ENCODE results near the gene NOS1AP. TPM values are rescaled to one million over a fixed set of nuclear protein-coding genes. Genes with fewer than 3 reads are reported as not detected.

NOS1AP gene
- total RNA-seq, 1 experiment from 2014 or later: 14.7 TPM

DNA sequence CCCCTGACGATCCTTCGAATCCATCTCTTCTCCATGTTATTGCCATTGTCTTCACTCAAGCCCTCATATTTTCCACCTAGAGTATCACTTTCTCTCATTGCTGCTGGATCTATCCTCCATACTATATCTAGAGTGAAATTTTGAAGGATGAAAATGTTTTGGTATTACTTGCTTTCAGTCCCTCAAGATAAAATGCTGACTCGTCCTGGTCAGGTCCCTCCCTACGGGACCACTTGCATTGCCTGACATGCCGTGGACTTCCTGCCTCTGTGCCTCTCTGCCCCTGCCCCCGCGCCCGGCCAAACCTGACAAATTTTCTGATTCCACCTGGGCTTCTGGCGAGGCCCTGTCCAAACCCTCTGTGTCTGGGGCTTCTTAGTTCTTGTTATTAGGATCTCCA lies 283.6 kb downstream of the NOS1AP start:
- Mint-ChIP-seq H3K4me3 (no peak overlapping the region), H3K4me1 (peaks cover 17% of the 10 kb centered on the region), H3K27ac (peak overlapping the region; percentile 68), H3K27me3 (ENCODE audit: low read depth) (no peaks in the 10 kb centered on the region), H3K9me3 (no peaks in the 10 kb centered on the region), H3K36me3 (peaks cover 8% of the 10 kb centered on the region)
- DNase-seq (ENCODE audit: low spot score) (no peak), ATAC-seq (no peak; the same call in 1 of the 2 replicates)
- ChIA-PET POLR2A (interaction anchor here (0.7 kb wide), 1 partner anchor 283 kb away, joined by 3 read pairs; no protein-coding TSS in a partner anchor), CTCF (no interaction called here)
- TF ChIP-seq CBFB (CRISPR knock-in tag; IDR thresholded peaks at IDR 0.05; ENCODE audit: low read depth) (no peak), RELA (CRISPR knock-in tag; IDR thresholded peaks at IDR 0.05; ENCODE audit: borderline replicate concordance) (no peak), ERG (CRISPR knock-in tag; IDR thresholded peaks at IDR 0.05) (no peak), ZNF317 (CRISPR knock-in tag; IDR thresholded peaks at IDR 0.05; ENCODE audit: borderline replicate concordance, low read depth) (no peak), NR1H2 (CRISPR knock-in tag; IDR thresholded peaks at IDR 0.05) (no peak), AR (CRISPR knock-in tag; IDR thresholded peaks at IDR 0.05) (no peak), CREM (CRISPR knock-in tag; IDR thresholded peaks at IDR 0.05) (no peak), NFE2L1 (CRISPR knock-in tag; IDR thresholded peaks at IDR 0.05) (no peak), FOXP4 (CRISPR knock-in tag; IDR thresholded peaks at IDR 0.05) (no peak), HMGXB4 (CRISPR knock-in tag; IDR thresholded peaks at IDR 0.05) (no peak), ZNF423 (CRISPR knock-in tag; IDR thresholded peaks at IDR 0.05) (no peak), CREB1 (CRISPR knock-in tag; IDR thresholded peaks at IDR 0.05) (no peak), GRHL2 (CRISPR knock-in tag; IDR thresholded peaks at IDR 0.05; ENCODE audit: insufficient replicate concordance, severe bottlenecking) (no peak)
- TF ChIP-seq, protein P1, sequence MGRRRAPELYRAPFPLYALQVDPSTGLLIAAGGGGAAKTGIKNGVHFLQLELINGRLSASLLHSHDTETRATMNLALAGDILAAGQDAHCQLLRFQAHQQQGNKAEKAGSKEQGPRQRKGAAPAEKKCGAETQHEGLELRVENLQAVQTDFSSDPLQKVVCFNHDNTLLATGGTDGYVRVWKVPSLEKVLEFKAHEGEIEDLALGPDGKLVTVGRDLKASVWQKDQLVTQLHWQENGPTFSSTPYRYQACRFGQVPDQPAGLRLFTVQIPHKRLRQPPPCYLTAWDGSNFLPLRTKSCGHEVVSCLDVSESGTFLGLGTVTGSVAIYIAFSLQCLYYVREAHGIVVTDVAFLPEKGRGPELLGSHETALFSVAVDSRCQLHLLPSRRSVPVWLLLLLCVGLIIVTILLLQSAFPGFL (CRISPR knock-in tag; IDR thresholded peaks at IDR 0.05; ENCODE audit: borderline replicate concordance): no peak
- TF ChIP-seq, protein P2, sequence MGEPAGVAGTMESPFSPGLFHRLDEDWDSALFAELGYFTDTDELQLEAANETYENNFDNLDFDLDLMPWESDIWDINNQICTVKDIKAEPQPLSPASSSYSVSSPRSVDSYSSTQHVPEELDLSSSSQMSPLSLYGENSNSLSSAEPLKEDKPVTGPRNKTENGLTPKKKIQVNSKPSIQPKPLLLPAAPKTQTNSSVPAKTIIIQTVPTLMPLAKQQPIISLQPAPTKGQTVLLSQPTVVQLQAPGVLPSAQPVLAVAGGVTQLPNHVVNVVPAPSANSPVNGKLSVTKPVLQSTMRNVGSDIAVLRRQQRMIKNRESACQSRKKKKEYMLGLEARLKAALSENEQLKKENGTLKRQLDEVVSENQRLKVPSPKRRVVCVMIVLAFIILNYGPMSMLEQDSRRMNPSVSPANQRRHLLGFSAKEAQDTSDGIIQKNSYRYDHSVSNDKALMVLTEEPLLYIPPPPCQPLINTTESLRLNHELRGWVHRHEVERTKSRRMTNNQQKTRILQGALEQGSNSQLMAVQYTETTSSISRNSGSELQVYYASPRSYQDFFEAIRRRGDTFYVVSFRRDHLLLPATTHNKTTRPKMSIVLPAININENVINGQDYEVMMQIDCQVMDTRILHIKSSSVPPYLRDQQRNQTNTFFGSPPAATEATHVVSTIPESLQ (CRISPR knock-in tag; IDR thresholded peaks at IDR 0.05): no peak
- TF ChIP-seq, protein P3, sequence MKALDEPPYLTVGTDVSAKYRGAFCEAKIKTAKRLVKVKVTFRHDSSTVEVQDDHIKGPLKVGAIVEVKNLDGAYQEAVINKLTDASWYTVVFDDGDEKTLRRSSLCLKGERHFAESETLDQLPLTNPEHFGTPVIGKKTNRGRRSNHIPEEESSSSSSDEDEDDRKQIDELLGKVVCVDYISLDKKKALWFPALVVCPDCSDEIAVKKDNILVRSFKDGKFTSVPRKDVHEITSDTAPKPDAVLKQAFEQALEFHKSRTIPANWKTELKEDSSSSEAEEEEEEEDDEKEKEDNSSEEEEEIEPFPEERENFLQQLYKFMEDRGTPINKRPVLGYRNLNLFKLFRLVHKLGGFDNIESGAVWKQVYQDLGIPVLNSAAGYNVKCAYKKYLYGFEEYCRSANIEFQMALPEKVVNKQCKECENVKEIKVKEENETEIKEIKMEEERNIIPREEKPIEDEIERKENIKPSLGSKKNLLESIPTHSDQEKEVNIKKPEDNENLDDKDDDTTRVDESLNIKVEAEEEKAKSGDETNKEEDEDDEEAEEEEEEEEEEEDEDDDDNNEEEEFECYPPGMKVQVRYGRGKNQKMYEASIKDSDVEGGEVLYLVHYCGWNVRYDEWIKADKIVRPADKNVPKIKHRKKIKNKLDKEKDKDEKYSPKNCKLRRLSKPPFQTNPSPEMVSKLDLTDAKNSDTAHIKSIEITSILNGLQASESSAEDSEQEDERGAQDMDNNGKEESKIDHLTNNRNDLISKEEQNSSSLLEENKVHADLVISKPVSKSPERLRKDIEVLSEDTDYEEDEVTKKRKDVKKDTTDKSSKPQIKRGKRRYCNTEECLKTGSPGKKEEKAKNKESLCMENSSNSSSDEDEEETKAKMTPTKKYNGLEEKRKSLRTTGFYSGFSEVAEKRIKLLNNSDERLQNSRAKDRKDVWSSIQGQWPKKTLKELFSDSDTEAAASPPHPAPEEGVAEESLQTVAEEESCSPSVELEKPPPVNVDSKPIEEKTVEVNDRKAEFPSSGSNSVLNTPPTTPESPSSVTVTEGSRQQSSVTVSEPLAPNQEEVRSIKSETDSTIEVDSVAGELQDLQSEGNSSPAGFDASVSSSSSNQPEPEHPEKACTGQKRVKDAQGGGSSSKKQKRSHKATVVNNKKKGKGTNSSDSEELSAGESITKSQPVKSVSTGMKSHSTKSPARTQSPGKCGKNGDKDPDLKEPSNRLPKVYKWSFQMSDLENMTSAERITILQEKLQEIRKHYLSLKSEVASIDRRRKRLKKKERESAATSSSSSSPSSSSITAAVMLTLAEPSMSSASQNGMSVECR (CRISPR knock-in tag; IDR thresholded peaks at IDR 0.05; ENCODE audit: borderline replicate concordance): no peak

All from WTC11 (cell line).